ENCODE measurements around the gene TMEM120B.
"Not testable (repeated sequence)": the region's sequence is repeated elsewhere in the genome, so short reads cannot be mapped to it uniquely, and the experiment has no call there.

Gene TMEM120B

DNA sequence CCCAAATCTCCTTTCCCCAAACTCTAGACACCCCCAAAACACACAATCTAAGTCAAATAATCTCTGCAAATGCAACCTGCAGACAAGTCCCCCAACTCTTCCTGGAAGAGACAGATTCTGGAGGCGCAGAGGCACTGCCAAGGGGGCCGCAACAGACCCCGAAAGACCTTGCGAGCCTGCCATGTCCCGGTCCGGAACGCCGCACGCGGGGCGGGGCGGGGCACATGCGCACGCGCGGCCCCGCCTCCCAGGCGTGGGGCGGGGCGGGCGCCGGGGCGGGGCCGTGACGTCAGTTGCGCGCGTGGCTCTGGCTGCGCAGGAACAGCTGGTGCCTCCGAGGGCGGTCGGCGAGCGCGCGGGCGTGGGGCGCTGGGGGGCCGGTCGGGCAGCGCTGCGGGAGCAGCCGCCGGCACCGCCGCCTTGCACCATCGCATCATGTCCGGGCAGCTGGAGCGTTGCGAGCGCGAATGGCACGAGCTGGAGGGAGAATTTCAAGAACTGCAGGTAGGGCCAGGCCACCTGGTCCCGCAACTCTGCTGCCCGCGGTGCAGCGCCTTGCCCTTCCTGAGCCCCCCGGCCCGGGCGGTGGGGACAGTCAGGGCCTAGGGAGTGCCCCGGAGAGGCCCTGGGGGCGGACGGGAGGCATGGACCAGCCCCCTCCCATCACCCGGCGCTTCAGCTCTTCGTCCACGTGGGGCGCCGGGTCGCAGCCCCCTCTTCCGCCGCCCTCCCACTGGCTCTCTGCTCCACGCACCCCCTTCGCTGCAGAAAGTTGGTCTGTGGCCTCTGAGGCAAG, at the start of gene TMEM120B:
Gene TMEM120B, plus strand, starts transcription at position 292 of the 796 bp plus-strand sequence. Its CDS starts 144 bp downstream, at position 436.
- Histone ChIP-seq H3K27me3 (ENCODE audit: insufficient read depth, low read depth, severe bottlenecking) (no peaks in the 10 kb centered on the region), H3K4me3 (ENCODE audit: low read depth, low read length) (peak within 1 kb of the TSS; percentile 94), H3K36me3 (peaks cover 27% of the 10 kb centered on the region), H3K9me3 (ENCODE audit: severe bottlenecking) (no peaks in the 10 kb centered on the region), H3K27ac (peak within 1 kb of the TSS; percentile 95)
- TF ChIP-seq, protein P1, sequence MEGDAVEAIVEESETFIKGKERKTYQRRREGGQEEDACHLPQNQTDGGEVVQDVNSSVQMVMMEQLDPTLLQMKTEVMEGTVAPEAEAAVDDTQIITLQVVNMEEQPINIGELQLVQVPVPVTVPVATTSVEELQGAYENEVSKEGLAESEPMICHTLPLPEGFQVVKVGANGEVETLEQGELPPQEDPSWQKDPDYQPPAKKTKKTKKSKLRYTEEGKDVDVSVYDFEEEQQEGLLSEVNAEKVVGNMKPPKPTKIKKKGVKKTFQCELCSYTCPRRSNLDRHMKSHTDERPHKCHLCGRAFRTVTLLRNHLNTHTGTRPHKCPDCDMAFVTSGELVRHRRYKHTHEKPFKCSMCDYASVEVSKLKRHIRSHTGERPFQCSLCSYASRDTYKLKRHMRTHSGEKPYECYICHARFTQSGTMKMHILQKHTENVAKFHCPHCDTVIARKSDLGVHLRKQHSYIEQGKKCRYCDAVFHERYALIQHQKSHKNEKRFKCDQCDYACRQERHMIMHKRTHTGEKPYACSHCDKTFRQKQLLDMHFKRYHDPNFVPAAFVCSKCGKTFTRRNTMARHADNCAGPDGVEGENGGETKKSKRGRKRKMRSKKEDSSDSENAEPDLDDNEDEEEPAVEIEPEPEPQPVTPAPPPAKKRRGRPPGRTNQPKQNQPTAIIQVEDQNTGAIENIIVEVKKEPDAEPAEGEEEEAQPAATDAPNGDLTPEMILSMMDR (IDR thresholded peaks at IDR 0.05; ENCODE audit: low read depth, low read length), result peak; percentile 15; the same call in 1 of the 2 replicates
- DNase-seq, result peak; percentile 83

DNA sequence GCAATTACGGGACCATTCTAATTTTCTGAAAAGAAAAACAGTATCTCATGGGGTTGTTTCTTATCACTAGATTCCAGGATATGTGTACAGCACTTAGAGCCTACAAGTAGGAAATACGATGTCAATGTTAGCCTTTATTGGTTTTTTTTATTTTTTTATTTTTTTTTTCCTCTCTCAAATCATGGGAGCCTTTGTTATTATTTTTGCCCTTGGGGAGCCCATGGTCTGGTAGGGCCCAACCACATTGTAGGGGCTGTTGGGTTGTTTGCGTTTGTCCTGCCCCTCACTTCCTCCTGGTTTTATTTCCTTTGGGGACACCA, 49.0 kb upstream of the TMEM120B start:
- Histone ChIP-seq H3K36me3 (no peaks in the 10 kb centered on the region), H3K27ac (no peak overlapping the region), H3K27me3 (ENCODE audit: insufficient read depth, low read depth, severe bottlenecking) (no peaks in the 10 kb centered on the region), H3K4me3 (ENCODE audit: low read depth, low read length) (no peak overlapping the region), H3K9me3 (ENCODE audit: severe bottlenecking) (no peaks in the 10 kb centered on the region)
- no peak for DNase-seq
- TF ChIP-seq, protein P1 (IDR thresholded peaks at IDR 0.05; ENCODE audit: low read depth, low read length), result no peak

DNA sequence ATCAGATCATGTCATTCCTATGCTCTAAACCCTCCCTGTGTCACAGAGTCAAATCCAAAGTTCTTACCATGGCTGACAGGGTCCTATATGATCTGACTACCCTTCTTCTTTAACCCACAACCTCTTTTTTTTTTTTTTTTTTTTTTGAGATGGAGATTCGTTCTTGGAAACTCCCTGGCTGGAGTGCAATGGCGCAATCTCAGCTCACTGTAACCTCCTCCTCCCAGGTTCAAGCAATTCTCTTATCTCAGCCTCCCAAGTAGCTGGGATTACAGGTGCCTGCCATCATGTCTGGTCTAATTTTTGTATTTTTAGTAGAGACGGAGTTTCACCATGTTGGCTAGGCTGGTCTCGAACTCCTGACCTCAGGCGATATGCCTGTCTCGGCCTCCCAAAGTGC, 45.7 kb upstream of the TMEM120B start:
- H3K27ac ChIP-seq; H3K9me3 ChIP-seq (ENCODE audit: severe bottlenecking); H3K27me3 ChIP-seq (ENCODE audit: insufficient read depth, low read depth, severe bottlenecking); DNase-seq; H3K36me3 ChIP-seq; H3K4me3 ChIP-seq (ENCODE audit: low read depth, low read length): not testable (repeated sequence)

DNA sequence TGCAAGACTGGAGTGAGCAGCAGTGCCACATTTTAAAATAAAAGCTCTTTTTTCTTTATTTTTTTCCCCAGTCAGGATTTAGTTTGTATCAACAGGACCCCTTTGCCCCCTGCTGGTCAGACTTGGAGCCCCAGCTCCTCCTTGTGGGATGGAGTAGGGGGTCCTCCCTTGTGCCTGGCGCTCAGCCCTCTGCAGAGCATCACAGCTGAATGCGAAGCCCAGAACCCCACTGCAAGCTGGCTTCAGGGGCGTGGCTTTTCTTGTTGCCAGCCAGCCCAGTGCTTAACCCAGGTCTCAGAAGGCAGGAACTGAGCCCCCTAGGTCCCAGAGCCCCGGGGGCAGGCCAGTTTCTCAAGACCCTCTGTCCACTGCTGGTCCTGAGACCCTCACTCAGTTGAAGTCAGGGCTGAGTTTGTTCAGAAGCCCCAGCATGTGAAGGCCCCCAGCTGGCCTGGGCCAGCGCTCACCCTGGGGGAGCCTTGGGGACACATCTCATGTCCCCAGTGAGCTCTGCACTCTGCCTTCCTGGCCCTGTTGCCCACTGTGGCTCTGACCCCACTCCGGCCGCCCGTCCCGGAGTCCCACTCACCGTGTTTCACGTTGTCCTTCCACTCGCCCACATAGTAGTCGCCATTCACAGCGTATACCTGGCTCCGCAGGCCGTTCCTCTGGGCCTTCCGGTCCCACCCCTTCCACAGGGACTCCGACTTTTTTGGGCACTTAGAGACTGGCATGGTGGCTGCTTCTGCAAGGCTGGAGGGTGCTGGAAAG, 43.6 kb upstream of the TMEM120B start:
- DNase-seq, result peak; percentile 77
- no peaks in the 10 kb centered on the region for H3K27me3 ChIP-seq (ENCODE audit: insufficient read depth, low read depth, severe bottlenecking)
- H3K4me3 ChIP-seq (ENCODE audit: low read depth, low read length), result no peak overlapping the region
- TF ChIP-seq, protein P1 (IDR thresholded peaks at IDR 0.05; ENCODE audit: low read depth, low read length), result peak; percentile 64
- no peak overlapping the region for H3K27ac ChIP-seq
- no peaks in the 10 kb centered on the region for H3K9me3 ChIP-seq (ENCODE audit: severe bottlenecking)
- no peaks in the 10 kb centered on the region for H3K36me3 ChIP-seq

DNA sequence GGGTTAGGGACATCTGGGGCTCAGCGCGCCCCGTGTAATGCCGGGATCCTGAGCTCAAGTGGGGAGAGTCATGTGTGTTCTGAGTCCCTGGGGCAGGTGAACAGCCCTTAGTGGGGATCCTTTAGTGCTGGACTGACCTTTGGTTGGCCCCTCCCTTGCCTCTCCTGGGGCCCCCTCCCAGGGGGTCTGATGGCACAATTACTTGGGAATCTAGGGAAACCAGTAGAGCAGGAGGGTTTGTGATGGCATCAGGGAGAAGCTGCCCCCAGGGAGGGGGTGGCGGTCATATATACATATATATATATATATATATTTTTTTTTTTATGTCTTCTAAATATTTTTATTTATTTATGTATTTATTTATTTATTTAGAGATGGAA, 43.0 kb upstream of the TMEM120B start, which contains the start of gene MORN3:
Gene MORN3, minus strand, starts transcription at position 134 of the 380 bp plus-strand sequence. CDS start 171 bp downstream, outside the sequence.
- H3K36me3 ChIP-seq, result no peaks in the 10 kb centered on the region
- no peaks in the 10 kb centered on the region for H3K27me3 ChIP-seq (ENCODE audit: insufficient read depth, low read depth, severe bottlenecking)
- H3K4me3 ChIP-seq (ENCODE audit: low read depth, low read length), result no peak within 1 kb of the TSS
- TF ChIP-seq, protein P1 (IDR thresholded peaks at IDR 0.05; ENCODE audit: low read depth, low read length), result no peak
- no peaks in the 10 kb centered on the region for H3K9me3 ChIP-seq (ENCODE audit: severe bottlenecking)
- DNase-seq, result no peak
- no peak within 1 kb of the TSS for H3K27ac ChIP-seq

DNA sequence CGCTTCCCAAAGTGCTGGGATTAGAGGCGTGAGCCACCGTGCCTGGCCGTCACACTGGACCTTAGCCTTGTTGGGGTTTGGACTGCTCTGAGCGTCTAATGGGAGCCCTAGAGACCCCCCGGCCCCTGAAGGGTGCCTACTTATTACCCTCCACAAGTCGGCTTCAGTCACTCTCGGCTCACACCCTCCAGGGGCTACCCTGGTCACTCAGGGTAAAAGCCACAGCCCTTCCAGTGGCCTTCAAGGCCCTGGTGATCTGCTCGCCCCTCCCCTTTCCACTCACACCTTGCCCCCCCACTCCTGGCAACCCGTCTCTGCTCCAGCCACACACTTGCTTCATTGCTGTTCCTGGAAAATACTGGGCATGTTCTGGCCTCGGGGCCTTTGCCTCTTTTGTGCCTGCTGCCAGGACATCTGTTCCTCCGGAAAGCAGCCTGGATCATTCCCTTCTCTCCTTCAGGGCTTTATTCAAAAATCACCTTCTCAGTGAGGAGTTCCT, 39.5 kb upstream of the TMEM120B start:
- peak overlapping the region; percentile 51 for H3K27ac ChIP-seq
- H3K36me3 ChIP-seq, result no peaks in the 10 kb centered on the region
- H3K27me3 ChIP-seq (ENCODE audit: insufficient read depth, low read depth, severe bottlenecking), result no peaks in the 10 kb centered on the region
- TF ChIP-seq, protein P1 (IDR thresholded peaks at IDR 0.05; ENCODE audit: low read depth, low read length), result no peak
- DNase-seq, result peak; percentile 67
- peak overlapping the region; percentile 63 for H3K4me3 ChIP-seq (ENCODE audit: low read depth, low read length)
- H3K9me3 ChIP-seq (ENCODE audit: severe bottlenecking), result no peaks in the 10 kb centered on the region

Measured in WERI-Rb-1 (cell line).